C4-2B (cell line): ENCODE measurements around the gene TCF4.

ENCODE experiments used
- CTCF ChIP-seq: fragments of 450-650 bp; conservative IDR thresholded peaks from 2 replicates; pipeline ENCODE4 v1.5.1; 2017; ENCODE audit warnings: mild to moderate bottlenecking
- ZFX ChIP-seq: fragments of 450-650 bp; IDR thresholded peaks from 2 replicates; pipeline ENCODE4 v1.6.1; 2017

GRCh38 chr18:55416791-55417190, 171.2 kb downstream of the TCF4 start:
- TF ChIP-seq CTCF = no peak
- no peak for TF ChIP-seq ZFX
